ENCODE results near the gene ARFGEF2.

DNA sequence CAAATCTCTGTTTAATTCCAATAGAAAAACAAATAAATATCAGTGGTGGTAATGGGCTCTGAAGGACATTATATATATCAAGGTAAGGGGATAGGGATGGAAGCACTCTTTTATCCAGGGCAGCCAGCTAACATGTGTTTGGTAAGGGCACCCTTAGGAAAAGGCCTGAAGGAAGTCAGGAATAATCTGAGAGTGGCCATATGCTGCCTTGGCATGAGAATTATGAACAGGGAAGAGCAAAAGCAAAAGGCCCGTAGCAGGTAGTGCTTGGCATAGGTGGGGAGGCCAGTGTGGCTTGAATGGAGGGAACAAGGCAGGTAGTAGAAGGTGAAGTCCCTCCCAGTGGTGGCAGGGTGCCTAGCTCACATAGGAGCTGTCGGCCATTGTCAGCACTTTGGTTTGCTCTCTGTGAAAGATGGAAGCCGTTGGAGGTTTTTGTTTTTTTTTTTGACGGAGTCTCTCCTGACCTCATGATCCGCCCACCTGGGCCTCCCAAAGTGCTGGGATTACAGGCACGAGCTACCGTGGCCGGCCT lies 85.0 kb downstream of the ARFGEF2 start:
- TF ChIP-seq EZH2 (IDR thresholded peaks at IDR 0.05; ENCODE audit: borderline replicate concordance), result no peak
- TF ChIP-seq, protein P1, sequence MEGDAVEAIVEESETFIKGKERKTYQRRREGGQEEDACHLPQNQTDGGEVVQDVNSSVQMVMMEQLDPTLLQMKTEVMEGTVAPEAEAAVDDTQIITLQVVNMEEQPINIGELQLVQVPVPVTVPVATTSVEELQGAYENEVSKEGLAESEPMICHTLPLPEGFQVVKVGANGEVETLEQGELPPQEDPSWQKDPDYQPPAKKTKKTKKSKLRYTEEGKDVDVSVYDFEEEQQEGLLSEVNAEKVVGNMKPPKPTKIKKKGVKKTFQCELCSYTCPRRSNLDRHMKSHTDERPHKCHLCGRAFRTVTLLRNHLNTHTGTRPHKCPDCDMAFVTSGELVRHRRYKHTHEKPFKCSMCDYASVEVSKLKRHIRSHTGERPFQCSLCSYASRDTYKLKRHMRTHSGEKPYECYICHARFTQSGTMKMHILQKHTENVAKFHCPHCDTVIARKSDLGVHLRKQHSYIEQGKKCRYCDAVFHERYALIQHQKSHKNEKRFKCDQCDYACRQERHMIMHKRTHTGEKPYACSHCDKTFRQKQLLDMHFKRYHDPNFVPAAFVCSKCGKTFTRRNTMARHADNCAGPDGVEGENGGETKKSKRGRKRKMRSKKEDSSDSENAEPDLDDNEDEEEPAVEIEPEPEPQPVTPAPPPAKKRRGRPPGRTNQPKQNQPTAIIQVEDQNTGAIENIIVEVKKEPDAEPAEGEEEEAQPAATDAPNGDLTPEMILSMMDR (IDR thresholded peaks at IDR 0.05; ENCODE audit: poor library complexity), result no peak
- no peak for TF ChIP-seq EZH2phosphoT487 (IDR thresholded peaks at IDR 0.05; ENCODE audit: low read depth, severe bottlenecking, unreplicated experiment)
